ENCODE measurements around the gene SRRM2. TPM values are rescaled to one million over a fixed set of nuclear protein-coding genes. Genes with fewer than 3 reads are reported as not detected.

SRRM2 gene
- total RNA-seq, 1 donor: 96.3 TPM

DNA sequence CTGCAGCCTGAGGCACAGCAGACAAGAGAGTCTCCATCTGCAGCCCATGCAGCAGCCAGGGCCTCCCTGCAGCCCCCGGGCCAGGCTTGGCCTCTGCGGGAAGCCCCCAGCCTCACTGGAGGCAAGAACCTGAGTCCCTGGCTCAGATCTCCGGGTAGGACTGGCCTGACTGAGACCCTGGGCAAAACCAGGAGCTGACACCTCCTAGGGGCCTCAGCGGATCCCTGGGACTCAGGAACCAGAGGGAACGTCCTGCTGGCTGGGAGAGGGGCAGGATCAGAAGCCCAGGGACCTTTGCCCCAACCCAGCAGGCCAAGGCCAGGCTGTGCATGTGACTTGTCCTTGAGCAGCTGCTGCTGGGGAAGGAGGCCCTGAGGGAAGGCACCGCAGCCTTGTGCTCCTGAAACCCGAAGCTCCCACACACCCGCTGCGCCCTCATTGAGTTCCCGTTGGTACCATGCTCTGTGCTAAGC is 62.9 kb downstream of the SRRM2 start:
- no peak overlapping the region for H3K4me3 ChIP-seq (ENCODE audit: low read depth, low read length)
- TF ChIP-seq, protein P1, sequence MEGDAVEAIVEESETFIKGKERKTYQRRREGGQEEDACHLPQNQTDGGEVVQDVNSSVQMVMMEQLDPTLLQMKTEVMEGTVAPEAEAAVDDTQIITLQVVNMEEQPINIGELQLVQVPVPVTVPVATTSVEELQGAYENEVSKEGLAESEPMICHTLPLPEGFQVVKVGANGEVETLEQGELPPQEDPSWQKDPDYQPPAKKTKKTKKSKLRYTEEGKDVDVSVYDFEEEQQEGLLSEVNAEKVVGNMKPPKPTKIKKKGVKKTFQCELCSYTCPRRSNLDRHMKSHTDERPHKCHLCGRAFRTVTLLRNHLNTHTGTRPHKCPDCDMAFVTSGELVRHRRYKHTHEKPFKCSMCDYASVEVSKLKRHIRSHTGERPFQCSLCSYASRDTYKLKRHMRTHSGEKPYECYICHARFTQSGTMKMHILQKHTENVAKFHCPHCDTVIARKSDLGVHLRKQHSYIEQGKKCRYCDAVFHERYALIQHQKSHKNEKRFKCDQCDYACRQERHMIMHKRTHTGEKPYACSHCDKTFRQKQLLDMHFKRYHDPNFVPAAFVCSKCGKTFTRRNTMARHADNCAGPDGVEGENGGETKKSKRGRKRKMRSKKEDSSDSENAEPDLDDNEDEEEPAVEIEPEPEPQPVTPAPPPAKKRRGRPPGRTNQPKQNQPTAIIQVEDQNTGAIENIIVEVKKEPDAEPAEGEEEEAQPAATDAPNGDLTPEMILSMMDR (IDR thresholded peaks at IDR 0.05; ENCODE audit: insufficient read depth, low read length): no peak

DNA sequence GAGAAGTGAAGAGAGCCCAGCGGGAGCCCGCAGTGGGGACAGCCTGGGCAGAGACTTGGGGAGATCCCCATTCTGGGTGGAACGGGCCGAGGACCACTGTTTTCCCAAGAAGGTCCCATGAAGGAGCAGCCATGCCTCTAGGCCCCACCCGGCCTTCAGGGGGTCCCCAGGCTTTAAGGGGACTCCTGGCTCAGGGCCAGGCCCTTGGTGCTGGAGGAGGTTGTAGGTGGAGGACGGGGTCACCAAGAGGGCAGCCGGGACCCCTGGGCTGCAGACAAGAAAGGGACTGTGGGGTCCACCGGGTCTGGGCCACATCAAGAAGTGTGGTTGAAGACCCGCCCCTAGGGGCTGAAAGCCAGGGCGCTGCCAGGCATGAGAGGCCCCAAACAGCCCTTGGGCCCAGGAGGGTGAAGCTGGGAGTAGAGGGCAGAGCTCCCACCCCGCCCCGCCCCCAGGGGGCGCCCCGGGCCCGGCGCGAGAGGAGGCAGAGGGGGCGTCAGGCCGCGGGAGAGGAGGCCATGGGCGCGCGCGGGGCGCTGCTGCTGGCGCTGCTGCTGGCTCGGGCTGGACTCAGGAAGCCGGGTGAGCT is 64.4 kb downstream of the SRRM2 start, which contains the start of gene PRSS21:
PRSS21 (plus strand) TSS at position 487 of the 589 bp plus-strand sequence; CDS start at position 519, 32 bp downstream.
- DNase-seq (ENCODE audit: low read depth): no peak
- TF ChIP-seq, protein P1 (IDR thresholded peaks at IDR 0.05; ENCODE audit: insufficient read depth, low read length): no peak
- H3K4me3 ChIP-seq (ENCODE audit: low read depth, low read length): no peak within 1 kb of the TSS

More for the DNA sequence above, 62.9 kb downstream of the SRRM2 start:
- no peak for DNase-seq (ENCODE audit: low read depth)

DNA sequence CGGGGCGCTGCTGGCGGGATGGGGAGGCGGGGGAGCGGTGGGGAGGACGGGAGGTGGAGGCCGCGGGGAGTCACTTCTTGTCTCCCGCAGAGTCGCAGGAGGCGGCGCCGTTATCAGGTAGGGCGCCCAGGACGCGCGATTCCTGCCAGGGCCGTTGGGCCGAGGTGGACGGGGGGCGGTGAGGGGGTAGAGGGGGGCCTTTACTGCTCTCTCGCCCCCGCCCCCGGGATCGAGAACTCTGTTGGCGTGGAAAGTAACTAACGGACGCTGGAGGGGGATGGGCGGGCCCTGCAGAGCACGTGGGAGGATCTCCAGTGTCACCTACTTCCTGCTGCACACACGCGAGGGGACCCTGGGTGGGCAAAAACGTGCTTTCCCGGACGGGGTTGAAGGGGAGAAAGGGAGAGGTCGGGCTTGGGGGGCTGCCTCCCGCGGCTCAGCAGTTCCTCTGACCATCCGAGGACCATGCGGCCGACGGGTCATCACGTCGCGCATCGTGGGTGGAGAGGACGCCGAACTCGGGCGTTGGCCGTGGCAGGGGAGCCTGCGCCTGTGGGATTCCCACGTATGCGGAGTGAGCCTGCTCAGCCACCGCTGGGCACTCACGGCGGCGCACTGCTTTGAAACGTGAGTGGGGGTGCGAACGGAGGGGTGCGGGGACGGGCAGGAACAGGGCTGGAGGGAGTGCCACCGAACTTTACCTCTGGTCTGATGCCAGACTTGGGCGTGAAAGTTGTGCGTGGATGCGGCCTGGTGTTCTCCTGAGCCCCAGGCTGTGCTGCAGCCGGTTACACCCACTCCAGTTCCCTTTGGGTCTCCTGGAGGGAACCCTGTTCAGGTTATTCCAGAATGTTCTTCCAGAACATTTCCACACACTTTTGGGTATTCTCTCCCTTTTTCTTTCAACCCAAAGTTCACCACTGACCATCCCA is 65.2 kb downstream of the SRRM2 start:
- no peak for DNase-seq (ENCODE audit: low read depth)
- TF ChIP-seq, protein P1 (IDR thresholded peaks at IDR 0.05; ENCODE audit: insufficient read depth, low read length): no peak
- no peak overlapping the region for H3K4me3 ChIP-seq (ENCODE audit: low read depth, low read length)

- no peak for DNase-seq (ENCODE audit: low read depth)
- no peak overlapping the region for H3K4me3 ChIP-seq (ENCODE audit: low read depth, low read length)
- TF ChIP-seq, protein P1 (IDR thresholded peaks at IDR 0.05; ENCODE audit: insufficient read depth, low read length): no peak
Measured at GRCh38 chr16:2818272-2818876, 65.9 kb downstream of the SRRM2 start.

DNA sequence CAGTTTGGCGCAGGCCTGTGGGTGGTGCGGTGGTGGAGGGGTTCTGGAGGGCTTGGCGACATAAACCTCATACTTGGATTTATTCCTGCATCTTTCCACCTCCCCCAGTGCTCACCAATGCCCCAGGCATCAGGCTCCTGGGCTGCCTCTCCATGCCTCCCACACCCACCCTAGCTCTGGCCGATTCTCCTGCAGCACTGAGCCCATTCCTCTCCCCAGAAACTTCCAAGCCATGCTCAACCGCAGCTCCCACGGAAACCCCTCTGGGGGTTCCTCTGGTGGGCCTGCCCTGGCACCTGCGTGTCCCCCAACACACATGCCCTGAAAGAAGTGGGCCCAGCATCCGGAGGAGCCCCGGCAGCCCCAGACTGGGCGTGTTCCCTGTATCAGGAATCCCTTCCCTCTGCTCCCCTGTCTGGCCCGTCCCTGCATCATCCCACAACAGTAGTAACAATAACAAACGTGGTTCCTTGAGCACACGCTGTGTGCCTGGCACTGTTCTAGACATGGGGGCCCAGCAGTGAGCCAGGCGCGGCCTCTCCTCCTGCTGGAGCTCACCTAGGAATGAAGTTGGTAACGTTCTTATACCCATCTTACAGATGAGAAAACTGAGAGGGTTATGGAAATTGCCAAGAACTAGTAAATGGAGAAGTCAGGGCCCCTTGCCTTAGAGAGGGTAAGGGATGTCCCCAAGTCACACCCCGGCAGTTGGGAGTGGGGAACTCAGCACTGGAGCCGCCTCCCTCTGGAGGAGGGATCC is 66.9 kb downstream of the SRRM2 start:
- DNase-seq (ENCODE audit: low read depth): no peak
- TF ChIP-seq, protein P1 (IDR thresholded peaks at IDR 0.05; ENCODE audit: insufficient read depth, low read length): no peak
- H3K4me3 ChIP-seq (ENCODE audit: low read depth, low read length): no peak overlapping the region
